GM08714 (cell line): ENCODE measurements around the gene HDAC4.

Experiments used
- H3K4me3 ChIP-seq: fragments of 200-500 bp; sonication (Bioruptor generic); 2 replicates; pipeline ENCODE4 v1.5.1; 2014; ENCODE audit warnings: mild to moderate bottlenecking, low read length, inconsistent platforms
- ZNF274 ChIP-seq: IDR thresholded peaks from 2 replicates; pipeline ENCODE4 v1.6.1; 2012; ENCODE audit warnings: mild to moderate bottlenecking, low read depth, low read length

Gene HDAC4

DNA sequence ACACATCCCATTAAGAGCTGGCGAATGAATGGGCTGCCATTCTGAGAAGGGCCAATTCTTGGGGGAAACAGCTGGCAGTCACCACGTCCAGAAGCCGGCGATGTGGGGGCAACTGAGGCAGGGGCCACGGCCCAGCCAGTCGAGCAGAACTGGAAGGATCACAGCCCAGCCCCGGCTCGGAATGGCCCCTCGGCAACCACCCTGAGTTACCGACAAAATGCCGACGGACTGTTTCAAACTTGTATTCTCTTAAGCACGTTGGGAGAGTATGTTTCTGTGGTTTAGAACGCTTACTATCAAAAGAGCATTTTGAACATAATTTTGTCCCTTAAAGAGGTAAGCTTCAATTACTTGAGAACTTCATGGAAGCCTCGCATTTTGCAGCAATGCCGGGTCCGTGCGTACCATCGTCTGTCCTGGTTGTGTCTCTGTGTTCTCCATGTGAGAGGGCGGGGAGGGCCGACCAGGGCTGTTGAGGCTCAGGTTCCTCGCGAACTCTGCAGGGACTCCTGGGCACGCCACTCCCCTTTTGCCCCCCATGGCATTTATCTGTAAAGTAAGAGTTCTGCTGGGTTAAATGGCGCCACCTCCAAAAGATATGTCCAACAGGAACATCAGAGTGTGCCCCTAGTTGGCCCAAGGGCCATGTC lies 397.1 kb downstream of the HDAC4 start:
- no peak overlapping the region for H3K4me3 ChIP-seq
- no peak for TF ChIP-seq ZNF274

DNA sequence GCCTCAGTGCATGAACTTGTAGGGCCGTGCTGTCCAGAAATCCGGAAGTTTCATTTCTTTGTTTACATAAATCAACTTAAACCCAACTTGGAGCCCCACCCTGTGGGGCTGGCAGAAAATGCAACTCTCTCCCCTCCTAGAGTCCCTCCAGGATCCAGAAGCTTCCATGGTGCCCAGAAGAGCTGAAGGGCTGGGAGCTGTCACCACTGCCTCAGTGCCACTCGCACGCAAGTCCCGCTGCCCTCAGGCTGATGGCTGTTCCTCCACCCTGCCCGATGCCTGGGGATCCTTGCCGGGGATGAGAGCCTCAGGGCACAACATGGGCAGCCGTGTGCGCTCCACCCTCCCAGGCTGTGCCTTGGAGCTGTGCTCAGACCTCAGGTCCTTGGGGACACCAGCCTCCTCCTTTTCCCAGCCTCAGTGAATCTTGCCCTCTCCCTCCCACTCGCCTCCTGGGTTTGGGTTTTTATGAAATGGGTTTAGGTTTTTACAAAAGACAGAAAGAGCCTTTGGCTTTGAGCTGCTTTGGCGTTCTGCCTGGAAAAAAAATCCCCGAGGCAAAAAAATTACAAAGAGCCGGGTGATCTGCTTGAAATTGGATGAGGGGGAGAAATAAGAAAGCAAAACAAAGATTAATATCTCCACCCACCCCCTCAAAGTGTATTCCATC lies 397.7 kb downstream of the HDAC4 start:
- no peak for TF ChIP-seq ZNF274
- no peak overlapping the region for H3K4me3 ChIP-seq

DNA sequence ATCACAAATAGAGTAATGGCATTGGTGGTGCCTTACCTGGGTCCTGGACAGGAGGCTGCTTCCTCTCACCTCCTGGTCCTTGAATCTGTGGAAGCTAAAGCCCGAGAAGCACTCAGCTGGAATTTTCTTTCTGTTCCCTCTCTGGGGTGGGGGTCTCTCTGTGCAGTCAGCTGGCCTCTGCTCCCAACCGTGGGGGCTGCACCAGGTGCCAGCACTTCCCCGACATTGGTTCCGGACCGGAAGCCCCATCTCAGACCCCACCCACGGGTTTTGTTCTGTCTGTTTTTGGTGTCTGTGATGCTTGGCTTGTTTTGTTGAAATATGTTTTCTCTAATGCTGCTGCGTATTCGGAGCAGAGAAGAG lies 398.2 kb downstream of the HDAC4 start:
- TF ChIP-seq ZNF274: no peak
- H3K4me3 ChIP-seq: no peak overlapping the region

DNA sequence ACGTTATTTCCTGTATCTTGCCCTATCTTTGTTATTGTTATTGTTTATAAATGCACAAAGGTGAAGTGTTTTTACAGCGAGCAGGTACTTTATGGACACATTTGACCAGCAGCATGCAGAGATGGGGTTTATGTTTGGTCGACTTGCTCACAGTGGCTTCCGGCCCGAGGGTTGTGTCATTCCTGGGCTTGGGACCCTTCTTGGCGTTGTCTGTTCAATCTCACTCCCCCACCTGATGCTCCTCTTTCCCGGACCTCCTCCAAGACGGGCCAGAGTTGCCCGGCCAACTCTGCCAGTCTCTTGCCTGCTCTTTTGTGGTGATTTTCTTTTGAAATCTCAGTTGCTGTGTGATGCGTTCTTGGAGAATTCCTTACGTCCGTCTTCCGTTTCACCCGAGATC lies 399.0 kb downstream of the HDAC4 start:
- H3K4me3 ChIP-seq: no peak overlapping the region
- TF ChIP-seq ZNF274: no peak

DNA sequence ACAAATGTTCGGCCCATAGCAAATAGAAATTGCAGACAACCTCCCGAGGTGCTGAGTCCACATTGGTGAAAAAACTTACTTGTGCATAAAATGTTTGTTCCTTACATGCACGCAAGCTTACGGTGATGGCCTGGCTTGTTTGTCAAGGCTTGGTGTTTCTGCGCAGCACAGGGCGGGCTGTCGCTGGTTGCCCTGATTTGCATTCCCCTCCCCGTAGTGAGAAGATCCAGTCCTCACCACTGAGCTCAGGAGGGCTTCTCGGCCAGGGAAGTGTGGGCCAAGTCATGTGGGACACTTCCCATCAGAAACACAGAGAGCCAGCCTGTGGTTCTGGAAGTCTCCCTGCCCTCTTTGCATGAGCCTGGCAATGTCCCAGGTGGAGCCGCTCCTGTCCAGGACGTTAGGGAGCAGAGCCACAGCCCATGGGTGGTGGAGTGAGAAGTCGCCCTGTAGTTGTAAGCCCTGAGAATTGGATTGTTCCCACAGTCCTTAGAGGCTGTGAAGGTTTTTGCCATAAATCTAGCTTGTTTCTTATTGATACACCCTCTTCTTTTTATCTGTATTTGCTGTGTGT lies 400.2 kb downstream of the HDAC4 start:
- TF ChIP-seq ZNF274: no peak
- no peak overlapping the region for H3K4me3 ChIP-seq

DNA sequence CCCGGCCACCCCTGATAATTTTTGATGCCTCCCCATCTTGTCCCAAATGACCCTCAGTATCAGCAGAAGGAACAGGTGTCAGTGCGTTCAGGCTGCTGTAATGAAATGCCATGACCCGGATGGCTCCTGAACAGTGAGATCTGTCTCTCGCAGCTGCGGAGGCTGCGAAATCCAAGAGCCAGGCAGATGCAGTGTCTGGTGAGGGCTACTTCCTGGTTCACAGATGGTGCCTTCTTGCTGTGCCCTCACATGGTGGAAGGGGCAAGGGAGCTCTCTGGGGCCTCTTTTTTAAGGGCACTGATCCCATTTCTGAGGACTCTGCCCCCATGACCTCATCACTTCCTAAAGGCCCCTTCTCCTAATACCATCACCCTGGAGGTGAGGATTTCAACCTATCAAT lies 400.7 kb downstream of the HDAC4 start:
- H3K4me3 ChIP-seq: no peak overlapping the region
- TF ChIP-seq ZNF274: no peak

DNA sequence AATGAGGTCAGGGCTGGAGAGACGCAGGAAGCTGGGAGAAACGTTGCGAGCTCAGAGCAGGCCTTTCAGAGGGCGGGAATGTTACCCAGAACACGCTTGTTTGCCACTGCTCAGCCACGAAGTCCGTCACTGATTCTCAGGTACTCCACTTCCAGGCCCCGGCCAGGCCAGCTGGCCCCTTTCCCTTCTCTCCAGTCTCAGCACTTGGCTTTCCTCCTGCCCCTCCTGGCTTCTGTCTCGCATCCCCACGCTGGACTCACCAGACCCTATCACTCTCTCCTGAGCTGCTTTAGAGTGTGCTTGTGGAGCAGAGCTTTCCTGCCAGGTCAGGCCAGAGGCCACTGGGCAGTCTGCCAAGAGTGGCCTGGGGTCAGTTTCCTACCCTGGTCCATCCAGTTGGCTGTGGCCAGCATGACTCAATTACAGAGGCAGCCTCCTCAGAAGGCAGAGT lies 401.5 kb downstream of the HDAC4 start:
- TF ChIP-seq ZNF274: no peak
- H3K4me3 ChIP-seq: no peak overlapping the region

DNA sequence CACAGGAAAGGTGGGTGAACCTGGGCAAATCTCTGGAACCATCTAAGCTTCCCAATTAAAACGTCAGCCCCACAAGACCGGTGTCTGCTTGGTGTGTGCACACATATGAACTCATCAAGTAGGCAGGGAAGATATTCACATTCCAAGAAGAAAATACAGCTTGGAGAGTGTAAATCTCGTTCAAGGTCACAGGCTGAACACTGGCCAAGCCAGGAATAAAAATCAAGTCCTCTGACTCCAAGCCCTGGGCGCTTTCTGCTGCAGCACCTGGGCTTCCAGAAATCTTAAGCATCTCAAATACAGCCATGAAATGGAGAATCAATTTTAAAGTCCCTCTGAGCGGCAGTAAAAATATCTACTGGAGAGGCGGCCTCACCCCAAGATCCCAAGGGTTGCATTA lies 402.0 kb downstream of the HDAC4 start:
- TF ChIP-seq ZNF274: no peak
- H3K4me3 ChIP-seq: no peak overlapping the region
